GM12801 (cell line): Measurements from ENCODE around the gene MYO5C.

Source experiments
- TF ChIP-seq, protein P1 (sequence below): IDR thresholded peaks from one replicate; pipeline ENCODE4 v1.5.1; 2011; ENCODE audit warnings: control low read depth; ENCODE audit not compliant: insufficient read length; ENCODE audit errors: extremely low read depth

MYO5C gene

GRCh38 chr15:52282418-52282817 is 13.2 kb downstream of the MYO5C start:
- TF ChIP-seq, protein P1, sequence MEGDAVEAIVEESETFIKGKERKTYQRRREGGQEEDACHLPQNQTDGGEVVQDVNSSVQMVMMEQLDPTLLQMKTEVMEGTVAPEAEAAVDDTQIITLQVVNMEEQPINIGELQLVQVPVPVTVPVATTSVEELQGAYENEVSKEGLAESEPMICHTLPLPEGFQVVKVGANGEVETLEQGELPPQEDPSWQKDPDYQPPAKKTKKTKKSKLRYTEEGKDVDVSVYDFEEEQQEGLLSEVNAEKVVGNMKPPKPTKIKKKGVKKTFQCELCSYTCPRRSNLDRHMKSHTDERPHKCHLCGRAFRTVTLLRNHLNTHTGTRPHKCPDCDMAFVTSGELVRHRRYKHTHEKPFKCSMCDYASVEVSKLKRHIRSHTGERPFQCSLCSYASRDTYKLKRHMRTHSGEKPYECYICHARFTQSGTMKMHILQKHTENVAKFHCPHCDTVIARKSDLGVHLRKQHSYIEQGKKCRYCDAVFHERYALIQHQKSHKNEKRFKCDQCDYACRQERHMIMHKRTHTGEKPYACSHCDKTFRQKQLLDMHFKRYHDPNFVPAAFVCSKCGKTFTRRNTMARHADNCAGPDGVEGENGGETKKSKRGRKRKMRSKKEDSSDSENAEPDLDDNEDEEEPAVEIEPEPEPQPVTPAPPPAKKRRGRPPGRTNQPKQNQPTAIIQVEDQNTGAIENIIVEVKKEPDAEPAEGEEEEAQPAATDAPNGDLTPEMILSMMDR = no peak

DNA sequence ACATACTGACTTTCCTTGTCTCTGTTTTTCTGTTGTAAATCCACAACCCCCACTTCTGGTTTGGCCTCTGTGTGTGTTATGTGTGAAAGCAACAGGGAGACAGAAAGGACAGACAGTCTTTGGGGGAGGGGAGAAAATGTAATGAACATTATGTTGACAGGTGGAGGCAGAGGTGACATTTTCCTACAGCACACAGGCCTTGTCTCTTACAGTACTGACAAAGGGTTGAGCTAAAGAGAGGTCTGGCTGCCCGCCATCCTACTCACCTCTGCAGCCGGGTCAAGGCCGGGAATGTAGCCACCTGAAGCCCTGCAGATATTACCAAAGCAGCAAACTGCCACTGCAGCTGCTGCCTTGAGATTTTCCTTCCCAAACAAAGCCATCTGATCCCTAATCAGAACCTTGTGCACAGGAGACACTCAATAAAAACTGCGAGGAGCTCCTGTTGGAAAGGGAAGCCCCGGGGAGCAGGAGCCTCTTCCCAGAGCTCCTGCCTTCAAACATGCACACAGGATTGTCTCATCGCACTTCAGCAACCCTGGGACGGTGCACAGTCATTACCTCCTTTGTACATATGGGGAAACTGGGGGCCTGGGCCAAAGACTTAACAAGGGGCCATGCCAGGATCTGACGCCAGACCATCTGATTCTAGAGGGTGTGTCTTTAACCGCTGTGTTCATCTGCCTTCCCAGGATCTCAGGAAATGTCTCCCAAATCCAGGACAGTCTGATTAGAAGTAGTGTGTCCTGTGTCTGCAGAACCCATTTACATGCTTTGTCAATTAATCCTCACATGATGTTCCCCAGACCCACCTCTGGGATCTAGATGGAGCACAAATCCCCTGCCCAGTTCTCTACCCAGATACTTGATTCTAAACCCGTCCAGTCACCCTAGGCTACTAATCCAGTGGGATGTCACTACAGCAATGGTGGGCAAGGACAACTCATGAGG is 14.2 kb downstream of the MYO5C start:
- TF ChIP-seq, protein P1 = no peak

DNA sequence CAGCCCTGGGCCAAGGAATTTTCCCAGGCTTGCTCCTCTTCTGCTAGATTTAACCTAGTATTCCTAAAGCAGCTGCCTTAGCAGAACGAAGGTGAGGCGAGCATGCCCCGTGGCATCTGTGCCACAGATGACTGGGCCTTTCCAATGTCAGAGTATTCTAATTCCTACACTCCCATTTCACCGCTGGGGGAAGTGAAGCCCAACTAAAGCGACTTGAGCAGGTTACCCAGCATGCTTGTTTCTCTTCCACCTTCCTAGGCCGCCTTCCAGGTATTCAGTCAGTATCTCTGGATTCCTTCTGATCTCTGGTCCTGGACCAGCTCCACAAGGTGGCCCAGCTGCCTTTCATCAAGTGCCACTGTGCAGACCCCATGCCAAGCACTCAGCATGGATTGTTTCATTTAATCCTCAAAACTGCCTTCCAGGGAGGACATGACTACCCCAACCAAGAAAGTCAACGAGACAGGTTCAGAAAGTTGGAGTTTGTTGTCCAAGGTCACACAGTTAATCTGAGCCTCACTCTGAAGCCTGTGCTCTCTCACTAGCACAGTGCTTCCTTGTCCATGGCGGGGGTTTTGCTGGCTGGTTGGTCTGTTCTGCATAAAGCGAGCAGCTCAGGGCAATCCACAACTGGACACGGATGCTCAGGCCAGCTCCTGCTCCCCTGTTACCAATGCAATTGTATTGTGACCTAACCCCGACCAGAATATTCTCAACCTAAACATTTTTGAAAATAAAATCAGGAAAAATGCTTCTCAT is 15.1 kb downstream of the MYO5C start:
- TF ChIP-seq, protein P1 = no peak

DNA sequence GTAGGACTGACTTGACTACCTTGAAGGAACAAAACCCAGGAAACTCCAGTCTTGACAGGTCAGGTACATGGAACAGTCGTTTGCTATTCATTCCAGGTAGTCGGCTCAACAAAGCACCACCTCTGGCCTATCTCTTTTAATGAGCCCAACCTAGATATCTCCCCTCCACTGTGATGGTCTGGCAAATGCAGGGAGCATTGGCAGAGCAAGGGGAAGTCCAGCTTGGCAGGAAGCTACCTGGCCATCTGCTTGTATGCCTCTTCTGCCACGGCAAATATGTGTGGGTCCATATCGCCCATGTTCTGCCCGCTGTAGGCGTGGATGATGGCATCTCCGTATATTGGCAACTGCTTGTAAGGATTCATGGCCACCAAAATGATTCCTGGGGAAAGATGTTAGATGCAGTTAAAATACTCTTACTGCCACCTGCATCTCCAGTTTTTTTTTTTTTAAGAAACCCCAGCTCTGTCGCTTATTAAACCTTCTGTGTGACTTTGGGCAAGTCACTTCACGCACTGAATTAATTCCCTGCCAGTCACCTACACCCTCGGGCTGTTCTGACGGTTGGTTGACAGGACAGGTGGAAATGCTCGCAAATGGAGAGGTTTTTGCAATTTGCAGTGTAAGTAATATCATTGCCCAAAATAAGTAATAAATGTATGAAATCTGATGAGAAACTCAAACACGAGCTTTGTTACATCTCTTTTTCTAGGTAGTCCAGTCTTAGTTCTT is 16.8 kb downstream of the MYO5C start:
- TF ChIP-seq, protein P1 = no peak

GRCh38 chr15:52278135-52278534 is 17.5 kb downstream of the MYO5C start:
- TF ChIP-seq, protein P1 = no peak

DNA sequence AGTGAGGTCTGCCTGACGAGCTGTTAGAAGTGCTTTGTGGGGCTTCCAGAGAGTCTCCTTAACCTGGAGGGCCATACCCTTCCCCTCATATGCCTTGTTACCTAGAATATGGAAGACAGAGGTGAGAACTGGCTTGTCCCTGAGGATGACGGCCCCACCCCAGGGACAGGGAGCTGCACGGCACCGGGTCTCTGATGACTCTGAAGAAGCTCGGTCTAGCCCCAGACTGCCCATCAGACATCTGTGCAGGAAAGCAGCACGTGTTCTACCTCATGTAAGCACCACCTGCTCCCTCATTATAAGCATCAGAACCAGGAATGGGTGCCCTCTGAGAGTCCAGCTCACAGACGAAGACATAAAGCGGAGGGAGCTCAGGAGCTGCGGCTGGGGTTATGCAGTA is 18.0 kb downstream of the MYO5C start:
- TF ChIP-seq, protein P1 = no peak
